Esophagus squamous epithelium (tissue), 4 donors: ENCODE measurements around the gene KCNIP2.

Source experiments
- POLR2A ChIP-seq, 4 donors: fragments of 450-650 bp; IDR thresholded peaks; one replicate each; pipeline ENCODE4 v1.6.1; 2017; ENCODE audit warnings: antibody characterized with exemption in 4 of 4, mild to moderate bottlenecking in 4 of 4, moderate library complexity in 3 of 4
- TF ChIP-seq, protein P1 (sequence below), 6 experiments: fragments of 450-650 bp in 4 of 6; fragments of 200-600 bp in 2 of 6; sonication (generic) in 2 of 6; IDR thresholded peaks; one replicate each; pipeline ENCODE4 v1.5.1; 2016 to 2019; ENCODE audit warnings: antibody characterized with exemption in 6 of 6, mild to moderate bottlenecking in 4 of 6, moderate library complexity in 4 of 6

DNA sequence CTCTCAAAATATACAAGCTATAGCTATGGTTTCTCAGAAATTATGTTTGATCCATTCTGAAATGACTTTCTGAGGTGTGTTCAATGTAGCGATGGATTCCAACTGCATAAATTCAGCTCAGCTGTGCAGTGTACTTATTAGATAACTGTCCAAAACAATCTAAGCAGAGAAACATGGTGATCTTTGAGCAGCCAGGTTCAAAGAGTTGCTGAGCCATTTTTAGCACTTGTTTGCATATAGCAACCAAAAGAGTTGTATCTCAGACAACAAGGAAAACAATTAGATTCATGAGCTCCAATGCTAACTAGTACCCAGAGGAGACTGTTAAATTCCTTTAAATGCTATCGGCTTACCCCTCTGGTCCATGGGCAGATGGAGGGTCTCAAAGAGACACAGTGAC, 15.9 kb upstream of the KCNIP2 start:
- TF ChIP-seq, protein P1, sequence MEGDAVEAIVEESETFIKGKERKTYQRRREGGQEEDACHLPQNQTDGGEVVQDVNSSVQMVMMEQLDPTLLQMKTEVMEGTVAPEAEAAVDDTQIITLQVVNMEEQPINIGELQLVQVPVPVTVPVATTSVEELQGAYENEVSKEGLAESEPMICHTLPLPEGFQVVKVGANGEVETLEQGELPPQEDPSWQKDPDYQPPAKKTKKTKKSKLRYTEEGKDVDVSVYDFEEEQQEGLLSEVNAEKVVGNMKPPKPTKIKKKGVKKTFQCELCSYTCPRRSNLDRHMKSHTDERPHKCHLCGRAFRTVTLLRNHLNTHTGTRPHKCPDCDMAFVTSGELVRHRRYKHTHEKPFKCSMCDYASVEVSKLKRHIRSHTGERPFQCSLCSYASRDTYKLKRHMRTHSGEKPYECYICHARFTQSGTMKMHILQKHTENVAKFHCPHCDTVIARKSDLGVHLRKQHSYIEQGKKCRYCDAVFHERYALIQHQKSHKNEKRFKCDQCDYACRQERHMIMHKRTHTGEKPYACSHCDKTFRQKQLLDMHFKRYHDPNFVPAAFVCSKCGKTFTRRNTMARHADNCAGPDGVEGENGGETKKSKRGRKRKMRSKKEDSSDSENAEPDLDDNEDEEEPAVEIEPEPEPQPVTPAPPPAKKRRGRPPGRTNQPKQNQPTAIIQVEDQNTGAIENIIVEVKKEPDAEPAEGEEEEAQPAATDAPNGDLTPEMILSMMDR (IDR thresholded peaks at IDR 0.05): no peak
- TF ChIP-seq POLR2A (IDR thresholded peaks at IDR 0.05): no peak
